GM18909 (cell line): ENCODE data around the gene FBXW2.
"Not testable (repeated sequence)": the region's sequence is repeated elsewhere in the genome, so short reads cannot be mapped to it uniquely, and the experiment has no call there.

Experiments used
- ATAC-seq: cut with Tn5 transposase; IDR thresholded peaks from one replicate; pipeline ENCODE4 v1.9.1; 2021; ENCODE audit warnings: mild to moderate bottlenecking; ENCODE audit not compliant: unreplicated experiment, poor library complexity

Gene FBXW2, protein sequence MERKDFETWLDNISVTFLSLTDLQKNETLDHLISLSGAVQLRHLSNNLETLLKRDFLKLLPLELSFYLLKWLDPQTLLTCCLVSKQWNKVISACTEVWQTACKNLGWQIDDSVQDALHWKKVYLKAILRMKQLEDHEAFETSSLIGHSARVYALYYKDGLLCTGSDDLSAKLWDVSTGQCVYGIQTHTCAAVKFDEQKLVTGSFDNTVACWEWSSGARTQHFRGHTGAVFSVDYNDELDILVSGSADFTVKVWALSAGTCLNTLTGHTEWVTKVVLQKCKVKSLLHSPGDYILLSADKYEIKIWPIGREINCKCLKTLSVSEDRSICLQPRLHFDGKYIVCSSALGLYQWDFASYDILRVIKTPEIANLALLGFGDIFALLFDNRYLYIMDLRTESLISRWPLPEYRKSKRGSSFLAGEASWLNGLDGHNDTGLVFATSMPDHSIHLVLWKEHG

DNA sequence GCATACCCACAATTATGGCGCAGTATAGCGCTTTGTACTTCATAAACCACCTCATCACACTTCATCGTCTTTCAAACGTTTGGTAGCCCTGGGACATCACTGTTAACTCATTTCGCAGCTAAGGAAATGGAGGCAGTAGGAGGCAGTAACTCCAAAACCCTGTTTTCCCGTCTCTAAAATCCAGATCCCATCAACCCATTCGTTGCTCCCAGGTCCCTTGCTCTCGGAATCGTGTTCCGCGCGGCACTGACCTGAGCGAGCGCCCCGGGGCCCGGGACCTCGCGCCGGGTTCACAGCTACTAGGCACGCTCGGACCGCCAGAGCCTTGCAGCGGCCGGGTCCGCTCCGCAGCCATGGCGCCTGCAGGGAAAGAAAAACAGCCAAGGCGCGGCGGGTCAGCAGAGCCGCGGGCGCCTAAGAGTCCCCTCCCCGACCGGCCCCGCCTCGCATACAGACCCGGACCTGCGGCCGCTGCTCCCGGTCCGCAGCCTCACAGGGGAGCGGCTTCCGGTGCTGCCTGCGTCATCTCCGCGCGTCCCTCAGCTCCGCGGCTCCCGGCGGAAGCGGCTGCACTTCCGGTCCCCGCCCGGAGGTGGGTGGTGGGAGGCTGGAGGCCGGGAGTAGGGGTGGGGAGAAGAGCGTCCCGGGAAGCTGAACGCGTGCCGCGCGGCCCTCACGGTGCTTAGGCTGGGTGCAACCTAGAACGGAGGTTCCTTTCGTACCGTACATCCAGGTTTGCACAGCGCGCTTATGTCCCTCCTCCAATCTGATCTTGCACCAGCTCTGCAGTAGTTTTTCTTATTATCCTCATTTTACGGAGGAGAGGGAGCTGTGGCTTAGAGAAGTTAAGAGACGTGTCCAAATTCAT lies at the start of gene FBXW2:
TSS of gene FBXW2 (minus strand) at position 519 of the 868 bp plus-strand sequence. CDS start 5,158 bp downstream, outside the sequence.
- peak; percentile 94 for ATAC-seq

- ATAC-seq = peak; percentile 15
These were observed 48.9 kb upstream of the FBXW2 start for GRCh38 chr9:120841930-120842684.

- no peak for ATAC-seq
These were observed 45.9 kb upstream of the FBXW2 start for GRCh38 chr9:120839146-120839545.

GRCh38 chr9:120837921-120838320 lies 44.7 kb upstream of the FBXW2 start:
- no peak for ATAC-seq

GRCh38 chr9:120833325-120833724 lies 40.1 kb upstream of the FBXW2 start:
- ATAC-seq = no peak

DNA sequence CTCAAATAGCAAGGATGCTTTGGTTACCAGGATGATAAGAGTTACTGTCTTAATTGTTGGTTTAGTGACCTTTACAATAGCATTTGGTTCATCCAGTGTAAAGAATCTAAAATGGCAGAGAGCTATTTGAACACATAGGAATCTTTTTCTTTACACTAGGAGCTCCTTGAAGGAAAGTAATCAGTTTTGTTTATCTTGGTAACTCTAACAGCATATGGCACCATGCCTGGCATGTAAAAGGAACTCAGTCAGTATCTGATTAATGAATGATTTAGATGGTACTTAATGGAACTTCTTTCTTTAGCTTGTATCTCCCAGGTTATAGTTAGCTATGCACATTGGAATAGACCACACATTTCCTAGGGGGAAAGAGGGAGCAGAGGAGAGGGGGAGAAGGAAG lies 39.6 kb upstream of the FBXW2 start:
- ATAC-seq = no peak

DNA sequence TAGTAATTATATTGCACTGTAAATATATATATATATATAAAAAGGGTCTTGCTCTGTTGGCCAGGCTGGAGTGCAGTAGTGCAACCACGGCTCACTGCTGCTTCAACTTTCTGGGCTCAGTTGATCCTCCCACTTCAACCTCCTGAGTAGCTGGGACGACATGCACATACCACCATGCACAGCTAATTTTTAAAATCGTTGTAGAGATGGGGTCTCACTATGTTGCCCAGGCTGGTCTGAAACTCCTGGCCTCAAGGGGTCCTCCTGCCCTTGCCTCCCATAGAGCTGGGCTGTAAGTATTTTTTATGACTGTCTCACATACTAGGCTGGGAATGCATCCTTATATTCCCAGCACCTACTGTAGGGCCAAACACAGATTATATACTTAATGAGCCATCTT lies 37.6 kb upstream of the FBXW2 start:
- no peak for ATAC-seq

DNA sequence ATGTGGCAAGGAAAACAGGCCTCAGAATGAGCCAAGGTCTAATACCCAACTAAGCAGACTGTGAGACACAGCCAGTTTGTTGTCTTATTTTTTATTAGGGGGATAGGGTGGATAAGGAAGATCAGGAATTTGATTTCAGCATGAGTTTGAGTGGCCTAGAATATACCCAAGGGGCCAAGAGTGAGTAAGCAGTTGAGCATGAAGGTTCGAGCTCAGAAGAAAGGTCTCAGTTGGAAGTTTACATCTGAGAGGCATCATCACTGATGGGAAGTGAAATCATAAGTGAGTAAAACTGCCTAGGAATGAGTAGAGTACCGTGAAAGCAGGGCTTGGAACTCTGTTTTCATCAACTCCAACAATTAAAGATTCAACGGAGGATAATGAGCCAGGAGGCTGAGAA lies 36.9 kb upstream of the FBXW2 start:
- ATAC-seq = no peak

DNA sequence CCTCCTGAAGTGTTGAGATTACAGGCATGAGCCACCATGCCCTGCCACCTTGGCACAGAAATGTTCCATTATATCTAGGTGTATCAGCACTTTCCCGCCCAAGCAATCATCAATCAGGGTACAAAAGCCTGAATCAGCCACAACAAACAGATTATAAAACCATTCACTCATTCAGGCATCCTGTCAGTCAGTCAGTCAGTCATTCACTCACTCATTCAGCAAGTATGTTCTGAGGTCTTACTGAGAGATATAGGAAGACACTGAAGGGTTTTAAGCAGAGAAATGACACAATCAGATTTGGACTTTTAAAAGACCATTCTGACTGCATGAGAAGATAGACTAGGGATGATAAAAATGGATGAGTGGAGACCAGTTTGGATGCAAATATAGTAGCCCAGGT lies 36.4 kb upstream of the FBXW2 start:
- no peak for ATAC-seq

- no peak for ATAC-seq
These were observed 26.9 kb upstream of the FBXW2 start for GRCh38 chr9:120820095-120820494.

DNA sequence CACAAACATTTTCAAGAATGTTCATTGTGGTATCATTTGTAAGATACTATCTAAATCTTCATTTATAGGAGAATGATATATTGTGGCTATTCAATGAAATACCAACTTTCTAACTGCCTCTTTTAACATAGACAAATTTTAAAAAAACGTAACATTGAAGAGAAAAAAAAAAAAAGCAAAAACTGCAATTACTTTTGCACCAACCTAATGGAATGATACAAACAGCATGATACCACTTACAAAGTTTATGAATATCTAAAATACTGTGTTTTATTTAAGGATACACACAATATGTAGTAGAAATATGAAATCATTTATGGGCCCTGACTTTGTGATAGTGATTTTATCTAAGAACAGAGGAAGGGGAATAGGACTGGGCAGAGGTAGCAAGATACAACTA lies 25.4 kb upstream of the FBXW2 start:
- no peak for ATAC-seq

DNA sequence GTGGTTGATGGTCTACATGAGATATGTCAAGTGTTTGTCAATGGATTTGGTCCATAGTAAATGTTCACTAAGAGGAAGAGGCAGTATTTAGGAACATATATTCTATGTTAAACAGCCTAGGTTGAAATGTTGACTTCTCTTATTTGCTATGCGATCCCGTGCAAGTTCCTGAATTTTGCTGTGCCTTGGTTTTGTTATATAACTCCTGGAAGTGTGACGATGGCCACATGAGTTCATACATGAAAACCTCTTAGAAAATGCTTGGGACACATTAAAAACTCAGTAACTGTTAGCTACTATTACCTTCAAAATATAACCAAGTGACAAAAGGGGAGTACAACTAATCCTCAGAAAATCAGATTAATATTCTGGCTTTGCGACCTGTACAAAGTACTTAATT lies 21.9 kb upstream of the FBXW2 start:
- no peak for ATAC-seq

DNA sequence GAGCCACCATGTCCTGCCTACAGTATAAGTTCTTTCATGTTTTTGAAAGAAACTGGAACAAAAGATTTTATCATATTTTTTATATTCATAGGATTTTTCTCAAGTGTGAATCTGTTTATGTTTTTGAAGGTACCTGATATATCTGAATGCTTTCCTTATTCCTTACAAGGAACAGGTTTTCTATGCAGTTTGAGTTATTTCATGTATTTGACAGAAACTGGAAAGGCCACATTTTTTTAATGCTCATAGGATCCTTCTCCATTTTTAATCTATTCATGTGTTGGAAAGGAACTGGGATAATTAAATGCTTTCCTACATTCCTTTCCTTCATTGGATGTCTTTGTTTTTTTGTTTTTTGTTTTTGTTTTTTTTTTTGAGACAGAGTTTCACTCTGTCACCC lies 15.7 kb upstream of the FBXW2 start:
- ATAC-seq = no peak

GRCh38 chr9:120807607-120808379 lies 14.6 kb upstream of the FBXW2 start:
- ATAC-seq = no peak

- ATAC-seq = not testable (repeated sequence)
These were observed 11.7 kb upstream of the FBXW2 start for GRCh38 chr9:120804784-120805363.

GRCh38 chr9:120801441-120801840 lies 8.2 kb upstream of the FBXW2 start:
- no peak for ATAC-seq

DNA sequence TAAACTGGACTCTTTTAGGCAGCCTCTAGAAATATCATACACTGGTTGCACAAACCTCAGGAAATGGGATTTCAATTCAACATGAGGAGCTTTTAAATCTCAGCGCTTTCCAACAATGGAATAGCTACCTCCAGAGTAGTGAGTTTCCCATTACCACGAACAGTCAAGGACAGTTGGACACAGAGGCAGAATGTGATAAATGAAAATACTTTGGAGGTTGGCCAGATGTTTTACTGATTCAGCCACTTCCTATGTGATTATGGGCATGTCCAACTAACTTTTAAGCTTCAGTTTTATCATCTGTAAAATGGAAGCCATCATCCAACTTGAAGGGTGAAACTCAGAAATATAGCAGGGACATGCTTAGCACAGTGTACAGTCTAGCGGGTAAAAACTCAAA lies 2.1 kb downstream of the FBXW2 start:
- ATAC-seq = no peak

GRCh38 chr9:120787933-120788332 lies 5.3 kb downstream of the FBXW2 start:
- no peak for ATAC-seq

GRCh38 chr9:120783602-120784047 lies 9.6 kb downstream of the FBXW2 start:
- no peak for ATAC-seq
